Neural progenitor cell (in vitro differentiated cells): ENCODE measurements around the gene ANKRD12.

Experiments used
- EZH2 ChIP-seq: fragments of 200-600 bp; sonication (generic); IDR thresholded peaks from 2 replicates; pipeline ENCODE4 v1.6.1; 2017; ENCODE audit warnings: antibody characterized with exemption, mild to moderate bottlenecking, moderate library complexity
- EZH2phosphoT487 ChIP-seq: fragments of 200-600 bp; sonication (generic); IDR thresholded peaks from 2 replicates; pipeline ENCODE4 v1.6.1; 2017; ENCODE audit warnings: antibody characterized with exemption
- TF ChIP-seq, protein P1 (sequence below): fragments of 200-600 bp; sonication (generic); IDR thresholded peaks from 2 replicates; pipeline ENCODE4 v1.5.1; 2017; ENCODE audit warnings: antibody characterized with exemption, mild to moderate bottlenecking

DNA sequence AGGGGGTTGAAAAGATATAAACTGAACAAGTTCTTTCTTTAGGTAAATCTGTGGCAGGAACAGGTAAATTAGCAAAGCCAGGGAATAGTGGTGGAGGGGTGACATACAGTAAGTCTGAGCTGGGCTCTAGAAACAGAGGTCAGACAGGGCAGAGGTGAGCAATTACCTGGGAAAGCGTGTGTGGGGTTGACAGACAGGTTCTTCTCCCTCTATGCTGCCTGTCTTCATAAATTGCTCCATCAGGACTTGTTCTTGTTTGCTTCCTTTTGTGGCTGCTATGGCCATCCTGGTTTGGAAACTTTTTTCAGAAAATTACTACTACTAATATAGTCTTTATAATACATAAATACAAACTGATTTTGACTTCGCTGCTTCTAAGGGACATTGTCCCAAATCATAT, 3.4 kb upstream of the ANKRD12 start:
- TF ChIP-seq, protein P1, sequence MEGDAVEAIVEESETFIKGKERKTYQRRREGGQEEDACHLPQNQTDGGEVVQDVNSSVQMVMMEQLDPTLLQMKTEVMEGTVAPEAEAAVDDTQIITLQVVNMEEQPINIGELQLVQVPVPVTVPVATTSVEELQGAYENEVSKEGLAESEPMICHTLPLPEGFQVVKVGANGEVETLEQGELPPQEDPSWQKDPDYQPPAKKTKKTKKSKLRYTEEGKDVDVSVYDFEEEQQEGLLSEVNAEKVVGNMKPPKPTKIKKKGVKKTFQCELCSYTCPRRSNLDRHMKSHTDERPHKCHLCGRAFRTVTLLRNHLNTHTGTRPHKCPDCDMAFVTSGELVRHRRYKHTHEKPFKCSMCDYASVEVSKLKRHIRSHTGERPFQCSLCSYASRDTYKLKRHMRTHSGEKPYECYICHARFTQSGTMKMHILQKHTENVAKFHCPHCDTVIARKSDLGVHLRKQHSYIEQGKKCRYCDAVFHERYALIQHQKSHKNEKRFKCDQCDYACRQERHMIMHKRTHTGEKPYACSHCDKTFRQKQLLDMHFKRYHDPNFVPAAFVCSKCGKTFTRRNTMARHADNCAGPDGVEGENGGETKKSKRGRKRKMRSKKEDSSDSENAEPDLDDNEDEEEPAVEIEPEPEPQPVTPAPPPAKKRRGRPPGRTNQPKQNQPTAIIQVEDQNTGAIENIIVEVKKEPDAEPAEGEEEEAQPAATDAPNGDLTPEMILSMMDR = no peak
- TF ChIP-seq EZH2 (no peak), EZH2phosphoT487 (no peak)
